ENCODE data around the gene CARD11. TPM values are rescaled to one million over a fixed set of nuclear protein-coding genes. Genes with fewer than 3 reads are reported as not detected.

CARD11 gene
- total RNA-seq, 1 experiment from 2014 or later: 0.57 TPM

DNA sequence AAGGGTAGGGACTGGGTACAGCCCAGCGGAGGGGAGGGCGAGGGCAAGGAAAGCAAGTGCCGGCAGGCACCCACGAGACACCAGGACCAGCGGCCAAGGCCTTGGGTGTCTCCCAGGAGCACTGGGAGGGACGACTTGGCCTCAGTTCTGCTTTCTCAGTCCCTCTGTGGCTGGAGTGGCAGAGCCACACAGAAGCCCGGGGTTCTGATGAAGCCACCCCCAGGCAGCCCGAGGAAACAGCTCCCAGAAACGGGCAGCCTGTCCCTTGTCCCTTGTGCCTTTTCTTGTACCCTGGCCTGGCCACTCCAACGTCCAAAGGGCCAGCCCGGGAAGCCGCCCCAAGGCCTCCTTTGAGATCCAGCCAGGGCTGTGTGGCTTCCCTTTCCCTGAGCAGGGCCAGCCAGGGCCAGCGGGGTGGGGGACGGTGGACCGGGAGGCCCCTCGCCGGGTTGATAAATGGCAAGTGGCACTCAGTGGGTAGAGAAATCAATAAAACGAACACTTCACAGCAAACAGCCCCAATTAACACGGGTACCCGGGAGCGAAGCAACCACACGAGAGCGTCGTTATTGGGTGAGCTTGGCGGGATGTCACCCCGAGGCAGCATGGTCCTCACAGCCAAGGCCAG, 129.8 kb downstream of the CARD11 start:
- RAD21 ChIA-PET (ENCODE audit: low non-redundant PET in 1 of 2, low total read pairs in 2 of 2, uncharacterized antibody in 2 of 2, unreplicated experiment in 2 of 2): interaction anchor here in 1 of 2 experiments (0.6 kb wide), 1 partner anchor 16 kb away, joined by 3 read pairs; no protein-coding TSS in a partner anchor
- no TSS peak for BruUV-seq (replicated peaks)

DNA sequence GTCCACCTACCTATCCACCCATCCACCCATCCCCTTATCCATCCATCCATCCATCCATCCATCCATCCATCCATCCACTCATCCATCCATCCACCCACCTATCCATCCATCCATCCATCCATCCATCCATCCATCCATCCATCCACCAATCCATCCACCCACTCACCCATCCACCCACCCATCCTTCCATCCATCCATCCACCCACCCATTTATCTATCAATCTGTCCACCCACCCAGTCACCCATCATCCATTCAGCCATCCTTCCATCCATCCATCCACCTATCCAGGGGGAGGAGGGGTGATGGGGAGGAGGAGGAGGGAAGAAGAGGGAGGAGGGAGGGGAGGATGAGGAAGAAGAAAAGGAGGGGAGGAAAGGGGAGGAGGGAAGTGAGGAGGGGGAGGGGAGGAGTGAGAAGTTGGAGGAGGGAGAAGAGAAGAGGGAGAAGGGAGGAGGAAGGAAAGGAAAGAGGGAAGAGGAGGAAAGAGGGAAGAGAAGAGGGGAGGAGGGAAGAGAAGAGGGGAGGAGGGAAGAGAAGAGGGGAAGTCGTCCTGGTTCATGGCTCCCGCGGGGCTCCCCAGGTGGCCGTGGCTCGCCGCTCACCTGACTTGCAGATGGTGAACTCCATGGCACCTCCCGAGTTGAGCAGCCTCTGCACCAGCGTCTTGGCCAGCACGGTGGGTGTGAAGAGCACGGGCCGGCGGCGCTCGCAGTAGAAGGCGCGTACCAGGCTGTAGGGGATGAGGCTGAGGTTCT, 130.8 kb downstream of the CARD11 start:
- Histone ChIP-seq H3K79me2 (ENCODE audit: insufficient read depth, low read length) (no peaks in the 10 kb centered on the region), H3K4me2 (ENCODE audit: low read length) (no peak overlapping the region), H2AFZ (ENCODE audit: low read depth, low read length, poor library complexity, severe bottlenecking) (no peak overlapping the region), H3K27ac (ENCODE audit: low read depth, low read length) (no peak overlapping the region), H3K27me3 (ENCODE audit: insufficient read depth, low read length) (no peaks in the 10 kb centered on the region), H4K20me1 (ENCODE audit: insufficient read depth) (no peaks in the 10 kb centered on the region), H3K4me1 (ENCODE audit: control insufficient read depth in 1 of 2, insufficient read depth in 2 of 2, low read length in 2 of 2) (no peaks in the 10 kb centered on the region), H3K9me2 (ENCODE audit: insufficient read depth) (no peaks in the 10 kb centered on the region), H3K36me3 (ENCODE audit: control insufficient read depth in 1 of 2, insufficient read depth in 2 of 2, low read length in 2 of 2) (no peaks in the 10 kb centered on the region), H3K9me3 (ENCODE audit: control insufficient read depth in 1 of 2, insufficient read depth in 1 of 2, low read depth in 1 of 2, low read length in 2 of 2) (no peaks in the 10 kb centered on the region), H3K4me3 (replicated peaks in 1 of 2; ENCODE audit: low read depth in 1 of 2, low read length in 2 of 2) (no peak overlapping the region), H3K9ac (ENCODE audit: low read length) (no peak overlapping the region)
- POLR2A ChIA-PET: no interaction called here
- DNase-seq (ENCODE audit: low read depth, low spot score) (no peak), ATAC-seq (no peak)
- BruUV-seq (replicated peaks): no TSS peak
- no peak for TF ChIP-seq CEBPB (IDR thresholded peaks at IDR 0.05; ENCODE audit: low read depth)
- TF ChIP-seq, protein P1, sequence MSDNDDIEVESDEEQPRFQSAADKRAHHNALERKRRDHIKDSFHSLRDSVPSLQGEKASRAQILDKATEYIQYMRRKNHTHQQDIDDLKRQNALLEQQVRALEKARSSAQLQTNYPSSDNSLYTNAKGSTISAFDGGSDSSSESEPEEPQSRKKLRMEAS (IDR thresholded peaks at IDR 0.05): no peak
- intact Hi-C loops (cut with micrococcal nuclease): no loop called here
- RAD21 ChIA-PET (ENCODE audit: low non-redundant PET in 1 of 2, low total read pairs in 2 of 2, uncharacterized antibody in 2 of 2, unreplicated experiment in 2 of 2): no interaction called here
- CTCF ChIA-PET: no interaction called here

More for the DNA sequence above, 129.8 kb downstream of the CARD11 start:
- ATAC-seq (no peak), DNase-seq (ENCODE audit: low read depth, low spot score) (no peak)
- no peaks in the 10 kb centered on the region for H3K4me1 ChIP-seq (ENCODE audit: control insufficient read depth in 1 of 2, insufficient read depth in 2 of 2, low read length in 2 of 2)
- no peaks in the 10 kb centered on the region for H3K36me3 ChIP-seq (ENCODE audit: control insufficient read depth in 1 of 2, insufficient read depth in 2 of 2, low read length in 2 of 2)
- no peaks in the 10 kb centered on the region for H3K27me3 ChIP-seq (ENCODE audit: insufficient read depth, low read length)
- H3K9ac ChIP-seq (ENCODE audit: low read length): no peak overlapping the region
- intact Hi-C loops (cut with micrococcal nuclease): no loop called here
- H3K9me2 ChIP-seq (ENCODE audit: insufficient read depth): no peaks in the 10 kb centered on the region
- no peak overlapping the region for H3K4me3 ChIP-seq (replicated peaks in 1 of 2; ENCODE audit: low read depth in 1 of 2, low read length in 2 of 2)
- ChIA-PET CTCF (interaction anchor here (0.6 kb wide), 1 partner anchor 230 kb away, joined by 3 read pairs; no protein-coding TSS in a partner anchor), POLR2A (no interaction called here)
- no peak overlapping the region for H2AFZ ChIP-seq (ENCODE audit: low read depth, low read length, poor library complexity, severe bottlenecking)
- no peaks in the 10 kb centered on the region for H4K20me1 ChIP-seq (ENCODE audit: insufficient read depth)
- no peak overlapping the region for H3K27ac ChIP-seq (ENCODE audit: low read depth, low read length)
- no peaks in the 10 kb centered on the region for H3K79me2 ChIP-seq (ENCODE audit: insufficient read depth, low read length)
- H3K4me2 ChIP-seq (ENCODE audit: low read length): no peak overlapping the region
- TF ChIP-seq, protein P2, sequence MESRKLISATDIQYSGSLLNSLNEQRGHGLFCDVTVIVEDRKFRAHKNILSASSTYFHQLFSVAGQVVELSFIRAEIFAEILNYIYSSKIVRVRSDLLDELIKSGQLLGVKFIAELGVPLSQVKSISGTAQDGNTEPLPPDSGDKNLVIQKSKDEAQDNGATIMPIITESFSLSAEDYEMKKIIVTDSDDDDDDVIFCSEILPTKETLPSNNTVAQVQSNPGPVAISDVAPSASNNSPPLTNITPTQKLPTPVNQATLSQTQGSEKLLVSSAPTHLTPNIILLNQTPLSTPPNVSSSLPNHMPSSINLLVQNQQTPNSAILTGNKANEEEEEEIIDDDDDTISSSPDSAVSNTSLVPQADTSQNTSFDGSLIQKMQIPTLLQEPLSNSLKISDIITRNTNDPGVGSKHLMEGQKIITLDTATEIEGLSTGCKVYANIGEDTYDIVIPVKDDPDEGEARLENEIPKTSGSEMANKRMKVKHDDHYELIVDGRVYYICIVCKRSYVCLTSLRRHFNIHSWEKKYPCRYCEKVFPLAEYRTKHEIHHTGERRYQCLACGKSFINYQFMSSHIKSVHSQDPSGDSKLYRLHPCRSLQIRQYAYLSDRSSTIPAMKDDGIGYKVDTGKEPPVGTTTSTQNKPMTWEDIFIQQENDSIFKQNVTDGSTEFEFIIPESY (IDR thresholded peaks at IDR 0.05; ENCODE audit: extremely low read depth, insufficient replicate concordance, low read length): no peak
- TF ChIP-seq, protein P3, sequence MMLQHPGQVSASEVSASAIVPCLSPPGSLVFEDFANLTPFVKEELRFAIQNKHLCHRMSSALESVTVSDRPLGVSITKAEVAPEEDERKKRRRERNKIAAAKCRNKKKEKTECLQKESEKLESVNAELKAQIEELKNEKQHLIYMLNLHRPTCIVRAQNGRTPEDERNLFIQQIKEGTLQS (IDR thresholded peaks at IDR 0.05): no peak
- TF ChIP-seq POLR2AphosphoS5 (IDR thresholded peaks at IDR 0.05; ENCODE audit: low read depth, low read length): no peak
- no peaks in the 10 kb centered on the region for H3K9me3 ChIP-seq (ENCODE audit: control insufficient read depth in 1 of 2, insufficient read depth in 1 of 2, low read depth in 1 of 2, low read length in 2 of 2)
